ENCODE data around the gene ADAP1.
"Not testable (repeated sequence)": the region's sequence is repeated elsewhere in the genome, so short reads cannot be mapped to it uniquely, and the experiment has no call there.

Gene ADAP1

GRCh38 chr7:957418-958220, 3.1 kb upstream of the ADAP1 start:
- DNase-seq, result no peak

- no peak for DNase-seq
These were observed 1.6 kb upstream of the ADAP1 start for GRCh38 chr7:956031-956430.

DNA sequence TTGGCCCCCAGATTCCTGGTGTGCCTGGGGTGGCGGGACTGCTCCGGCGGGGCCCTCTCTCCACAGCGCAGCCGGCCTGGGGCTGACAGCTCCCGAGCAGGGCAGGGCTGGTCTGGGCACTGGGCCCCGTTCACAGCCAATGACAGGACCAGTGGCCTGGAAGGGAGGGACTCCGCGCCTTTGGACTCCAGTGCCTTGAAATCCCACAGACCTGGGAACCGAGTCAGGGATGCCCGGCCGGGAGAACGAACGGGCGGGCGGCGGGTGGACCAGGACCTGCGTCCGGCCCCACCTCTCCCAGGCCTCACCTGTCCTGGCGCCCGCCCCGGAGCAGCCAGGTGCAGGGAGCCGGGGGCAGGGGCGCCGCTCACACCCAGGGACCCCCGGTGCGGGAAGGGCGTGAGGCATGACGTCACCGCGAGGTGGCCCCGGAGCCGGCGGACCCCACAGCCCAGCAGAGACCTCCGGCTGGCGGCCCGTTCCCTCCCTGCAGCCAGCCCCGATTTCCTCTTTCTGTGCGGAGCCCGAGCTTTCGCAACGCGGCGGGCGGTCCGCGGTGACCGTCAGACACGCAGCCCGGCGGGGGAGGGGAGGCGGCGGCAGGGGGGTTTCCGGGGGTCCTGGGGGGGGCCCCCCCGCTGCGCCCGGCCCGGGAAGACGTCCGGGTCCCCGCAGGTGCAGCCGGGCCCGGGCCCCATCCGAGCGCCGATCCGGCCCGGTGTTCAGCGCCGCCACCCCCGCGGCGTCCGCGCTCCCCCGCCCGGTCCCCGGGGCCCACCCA, 743 bp downstream of the ADAP1 start:
- peak; percentile 36 for DNase-seq

GRCh38 chr7:952548-953441, 1.7 kb downstream of the ADAP1 start:
- DNase-seq, result no peak

GRCh38 chr7:951881-952547, 2.5 kb downstream of the ADAP1 start:
- no peak for DNase-seq

DNA sequence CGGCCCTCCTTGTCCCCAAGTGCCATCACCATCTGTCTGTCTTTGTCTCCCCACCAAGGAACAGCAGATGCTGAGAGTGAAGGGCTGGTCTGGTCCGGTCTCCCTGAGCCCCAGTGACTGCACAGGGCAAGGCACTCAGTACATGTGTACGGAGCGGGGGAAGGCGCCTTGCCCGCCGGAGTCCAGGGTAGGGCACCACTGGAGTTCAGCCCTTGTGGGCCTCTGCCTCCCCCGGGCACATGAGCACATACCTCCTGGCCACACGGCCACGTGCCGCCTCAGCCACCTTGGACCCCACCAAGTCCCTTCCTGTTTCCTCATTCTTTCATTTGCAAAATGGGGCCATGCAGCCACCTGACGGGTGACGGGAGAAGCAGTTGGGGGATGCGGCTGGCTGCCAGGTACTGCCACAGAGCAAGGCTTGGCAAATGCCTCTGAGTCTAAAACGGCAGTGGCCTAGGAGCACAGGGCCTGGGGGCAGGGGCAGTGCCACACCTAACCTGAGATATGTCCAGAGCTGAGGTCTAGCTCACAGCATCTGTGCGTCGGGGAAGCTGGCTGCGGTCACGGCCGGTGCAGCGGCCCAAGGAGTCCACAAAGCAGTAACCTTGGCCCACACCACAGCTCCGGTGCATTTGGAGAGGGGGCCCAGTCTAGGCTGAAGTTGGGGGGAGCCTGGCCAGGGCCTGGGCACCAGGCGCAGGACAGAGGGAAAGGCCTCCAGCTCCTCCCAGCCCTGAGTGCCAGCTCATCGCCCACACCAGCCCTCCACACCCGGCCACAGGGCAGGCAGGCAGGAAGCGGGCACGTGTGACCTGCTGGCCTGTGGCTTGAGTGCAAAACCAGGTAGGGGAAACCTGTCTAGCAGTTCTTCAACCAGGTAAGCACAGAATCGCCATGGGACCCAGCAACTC, 5.2 kb downstream of the ADAP1 start:
- DNase-seq, result no peak

GRCh38 chr7:947391-948210, 6.9 kb downstream of the ADAP1 start:
- no peak for DNase-seq

- DNase-seq, result no peak
These were observed 8.1 kb downstream of the ADAP1 start for GRCh38 chr7:946256-946996.

GRCh38 chr7:945556-946255, 8.8 kb downstream of the ADAP1 start:
- no peak for DNase-seq

GRCh38 chr7:945147-945555, 9.3 kb downstream of the ADAP1 start:
- no peak for DNase-seq

GRCh38 chr7:944744-945143, 9.7 kb downstream of the ADAP1 start:
- DNase-seq, result no peak

- not testable (repeated sequence) for DNase-seq
These were observed 10.7 kb downstream of the ADAP1 start for GRCh38 chr7:943793-944192.

DNA sequence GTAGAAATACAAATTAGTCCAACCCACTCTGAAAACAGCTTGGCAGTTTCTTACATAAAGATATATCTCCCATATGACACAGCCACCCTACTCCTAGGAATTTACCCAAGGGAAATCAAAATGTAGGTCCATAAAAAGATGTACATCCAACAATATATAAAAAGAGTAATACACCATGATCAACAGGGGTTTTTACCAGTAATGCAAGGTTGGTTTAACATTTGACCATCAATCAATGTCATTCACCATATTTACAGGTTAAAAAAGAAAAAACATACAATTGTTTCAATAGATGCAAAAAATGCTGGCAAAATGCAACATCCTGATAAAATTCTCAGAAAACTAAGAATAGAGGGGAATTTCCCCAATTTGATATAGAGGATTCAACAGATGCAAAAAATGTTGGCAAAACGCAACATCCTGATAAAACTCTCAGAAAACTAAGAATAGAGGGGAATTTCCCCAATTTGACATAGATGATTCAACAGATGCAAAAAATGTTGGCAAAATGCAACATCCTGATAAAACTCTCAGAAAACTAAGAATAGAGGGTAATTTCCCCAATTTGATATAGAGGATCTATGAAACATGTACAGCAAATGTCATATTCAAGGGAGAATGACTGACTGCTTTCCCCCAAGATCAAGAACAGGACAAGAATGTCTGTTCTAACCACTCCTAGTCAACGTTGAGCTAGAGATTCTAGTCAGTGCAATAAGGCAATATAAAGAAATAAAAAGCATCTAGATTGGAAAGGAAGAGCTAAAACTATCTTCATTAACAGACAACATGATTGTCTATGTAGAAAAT, 13.7 kb downstream of the ADAP1 start:
- DNase-seq, result no peak

DNA sequence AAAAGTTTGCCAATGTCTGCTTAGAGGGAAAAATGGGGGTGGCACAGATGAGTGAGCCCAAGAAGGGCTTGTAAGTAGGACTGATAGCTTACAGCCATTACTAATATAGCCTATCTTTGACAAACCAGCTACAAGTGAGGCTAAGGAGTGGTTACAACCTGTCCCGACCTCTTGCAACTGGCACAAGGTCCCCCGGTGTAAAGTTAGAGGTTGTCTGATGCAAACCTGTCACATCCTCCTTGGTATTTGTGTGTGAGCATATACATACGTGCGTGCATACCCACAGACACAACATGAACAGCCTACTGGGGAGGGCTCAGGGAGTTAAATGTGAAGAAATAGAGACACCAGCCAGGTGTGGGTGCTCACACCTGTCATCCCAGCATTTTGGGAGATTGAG, 14.6 kb downstream of the ADAP1 start:
- DNase-seq, result no peak

- DNase-seq, result no peak
These were observed 15.8 kb downstream of the ADAP1 start for GRCh38 chr7:938546-939185.

DNA sequence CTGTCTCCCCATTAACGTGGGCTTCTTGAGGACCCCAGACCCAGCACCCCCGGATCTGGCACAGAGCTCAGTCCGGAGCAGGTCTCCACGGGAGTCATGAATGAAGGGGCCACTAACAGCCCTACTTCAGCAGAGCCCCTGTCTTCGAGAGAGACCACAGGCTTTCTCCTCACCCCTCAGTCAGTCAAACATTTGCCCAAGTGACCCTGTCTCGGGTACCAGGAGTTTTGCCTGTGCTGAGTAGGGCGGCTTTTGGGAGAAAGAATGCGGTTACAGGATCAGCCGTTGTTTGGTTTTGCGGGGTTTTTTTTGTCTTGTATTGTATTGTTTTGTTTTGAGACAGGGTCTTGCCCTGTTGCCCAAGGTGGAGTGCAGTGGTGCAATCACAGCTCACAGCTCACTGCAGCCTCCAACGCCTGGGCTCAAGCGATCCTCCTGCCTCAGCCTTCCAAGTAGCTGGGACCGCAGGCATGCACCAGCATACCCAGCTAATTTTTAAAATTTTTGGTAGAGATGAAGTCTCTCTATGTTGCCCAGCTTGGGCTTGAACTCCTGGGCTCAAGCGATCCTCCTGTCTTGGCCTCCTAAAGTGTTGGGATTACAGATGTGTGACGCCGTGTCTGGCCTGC, 16.5 kb downstream of the ADAP1 start:
- no peak for DNase-seq

GRCh38 chr7:936386-937054, 18.0 kb downstream of the ADAP1 start:
- no peak for DNase-seq

All from activated T-cell treated with anti-CD3 and anti-CD28 coated beads, Interleukin-2, amount 50 U/mL, for 1 hour (primary cell).